RPMI8226 (cell line): ENCODE data around the gene TLN1.

Source experiments
- DNase-seq: peaks from one replicate; pipeline ENCODE4 v3.0.0-alpha.2; 2015

Gene TLN1

DNA sequence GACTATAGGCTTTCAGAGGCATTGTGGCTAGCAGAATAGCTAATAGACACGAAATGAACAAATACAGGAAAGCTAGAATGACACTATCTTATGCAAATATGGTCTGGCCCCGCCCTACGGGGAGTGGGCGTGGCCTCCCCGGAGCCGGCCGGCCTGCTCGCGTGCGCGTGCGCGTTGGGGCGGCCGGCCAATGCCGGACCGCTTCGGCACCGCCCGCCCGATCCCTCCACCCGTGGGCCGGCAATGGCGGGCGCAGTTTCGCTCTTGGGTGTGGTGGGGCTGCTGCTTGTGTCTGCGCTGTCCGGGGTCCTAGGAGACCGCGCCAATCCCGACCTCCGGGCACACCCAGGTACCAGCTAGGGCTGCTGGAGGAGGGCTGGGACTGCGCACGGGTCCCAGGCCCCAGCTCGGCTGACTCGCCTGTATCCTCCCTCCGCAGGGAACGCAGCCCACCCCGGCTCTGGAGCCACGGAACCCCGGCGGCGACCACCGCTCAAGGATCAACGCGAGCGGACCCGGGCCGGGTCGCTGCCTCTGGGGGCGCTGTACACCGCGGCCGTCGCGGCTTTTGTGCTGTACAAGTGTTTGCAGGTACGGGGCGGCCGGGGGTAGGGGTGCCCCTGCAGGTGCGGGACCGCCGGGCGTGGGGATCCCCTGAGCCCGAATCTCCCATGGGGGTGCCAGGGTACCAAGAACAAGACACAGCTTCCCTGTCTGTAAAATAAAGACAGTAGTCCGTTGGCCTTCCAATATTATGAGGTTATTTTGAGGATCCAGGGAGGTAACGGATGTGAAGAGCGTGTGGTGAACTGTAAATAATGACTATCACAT, 73.6 kb downstream of the TLN1 start, which contains the start of gene CCDC107:
Gene CCDC107 (plus strand): TSS at position 156 of the 831 bp plus-strand sequence. CDS start 88 bp downstream, at position 244.
- peak; percentile 83 for DNase-seq

DNA sequence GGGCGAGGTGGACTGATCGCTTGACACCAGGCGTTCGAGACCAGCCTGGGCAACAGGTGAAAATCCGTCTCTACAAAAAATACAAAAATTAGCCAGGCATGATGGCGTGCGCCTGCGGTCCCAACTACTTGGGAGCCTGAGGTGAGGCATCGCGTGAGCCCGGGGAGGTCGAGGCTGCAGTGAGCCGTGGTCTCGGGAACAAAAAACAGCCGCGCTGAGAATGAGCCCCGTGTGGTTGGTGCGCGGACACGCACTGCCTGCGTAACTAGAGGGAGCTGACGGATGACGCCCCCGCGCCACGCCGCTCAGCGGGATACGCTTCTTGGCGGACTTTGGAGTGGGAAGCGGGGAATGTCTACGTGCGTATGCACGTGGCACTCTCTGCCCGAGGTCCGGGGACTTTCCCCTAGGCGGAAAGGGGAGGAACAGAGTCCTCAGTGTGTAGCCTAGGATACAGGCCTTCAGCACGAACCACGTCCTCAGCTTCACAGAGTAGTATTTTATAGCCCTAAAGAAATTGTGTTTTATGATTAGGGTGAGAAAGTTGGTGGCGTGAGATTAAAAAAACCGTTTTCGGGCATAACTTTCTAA, 74.4 kb downstream of the TLN1 start, which contains the start of gene RMRP:
Gene RMRP (minus strand): TSS at position 474 of the 591 bp plus-strand sequence.
- DNase-seq, result peak; percentile 98

DNA sequence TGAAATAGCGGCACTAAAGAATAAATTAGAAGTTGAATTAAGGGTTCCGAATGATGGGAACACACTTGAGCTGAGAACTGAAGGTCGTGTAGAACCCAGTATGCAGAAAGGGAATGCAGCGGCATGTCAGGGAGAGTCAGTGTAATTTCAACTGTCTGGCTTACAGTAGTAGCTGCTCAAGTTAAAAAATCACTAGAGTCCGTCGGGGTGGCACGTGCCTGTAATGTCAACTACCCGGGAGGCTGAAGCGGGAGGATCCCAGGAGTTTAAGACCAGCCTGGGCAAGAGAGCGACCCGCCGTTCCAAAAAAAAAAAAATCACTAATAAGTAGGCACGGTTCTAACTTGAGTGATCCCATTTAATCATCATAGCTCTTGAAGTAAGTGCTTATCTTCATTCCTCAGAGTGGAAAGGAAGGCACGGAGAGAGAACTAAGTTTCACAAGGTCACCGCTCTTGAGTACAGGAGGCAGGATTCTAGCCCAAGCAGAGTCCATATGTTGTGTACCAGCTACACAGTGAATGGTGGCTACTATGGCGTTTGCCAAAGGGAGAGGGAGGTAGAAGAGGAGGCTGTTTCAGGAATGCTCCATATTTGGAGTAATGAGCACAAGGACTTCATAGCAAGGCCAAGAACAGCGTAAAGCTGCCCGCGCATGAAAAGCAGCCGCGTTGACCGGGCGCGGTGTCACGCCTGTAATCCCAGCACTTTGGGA, 75.0 kb downstream of the TLN1 start:
- no peak for DNase-seq

DNA sequence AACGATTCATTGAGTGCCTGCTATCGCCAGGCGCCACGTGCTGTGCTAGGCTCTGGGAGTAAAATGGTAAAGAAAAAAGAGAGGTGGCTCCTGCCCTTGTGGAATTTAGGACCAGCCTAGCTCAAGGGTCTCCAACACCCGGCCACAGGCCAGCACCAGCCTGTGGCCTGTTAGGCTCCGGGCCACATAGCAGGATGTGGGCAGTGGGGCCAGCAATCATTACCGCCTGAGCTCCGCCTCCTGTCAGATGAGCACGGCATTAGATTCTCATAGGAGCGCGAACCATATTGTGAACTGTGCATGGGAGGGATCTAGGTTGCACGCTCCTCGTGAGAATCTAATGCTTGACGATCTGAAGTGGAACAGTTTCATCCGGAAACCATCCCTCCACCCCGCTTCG, 75.6 kb downstream of the TLN1 start:
- DNase-seq, result no peak

DNA sequence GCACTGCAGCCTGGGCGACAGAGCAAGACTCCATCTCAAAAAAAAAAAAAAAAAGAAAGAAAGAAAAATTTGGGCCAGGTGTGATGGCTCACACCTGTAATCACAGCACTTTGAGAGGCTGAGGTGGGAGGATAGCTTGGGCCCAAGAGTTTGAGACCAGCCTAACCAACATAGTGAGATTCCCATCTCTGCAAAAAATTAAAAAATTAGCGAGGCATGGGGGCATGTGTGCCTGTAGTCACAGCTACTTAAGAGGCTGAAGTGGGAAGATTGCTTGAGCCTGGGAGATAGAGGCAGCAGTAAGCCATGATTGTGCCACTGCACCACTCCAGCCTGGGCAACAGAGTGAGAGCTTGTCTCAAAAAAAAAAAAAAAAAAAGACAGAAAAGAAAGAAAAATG, 78.4 kb downstream of the TLN1 start:
- no peak for DNase-seq

DNA sequence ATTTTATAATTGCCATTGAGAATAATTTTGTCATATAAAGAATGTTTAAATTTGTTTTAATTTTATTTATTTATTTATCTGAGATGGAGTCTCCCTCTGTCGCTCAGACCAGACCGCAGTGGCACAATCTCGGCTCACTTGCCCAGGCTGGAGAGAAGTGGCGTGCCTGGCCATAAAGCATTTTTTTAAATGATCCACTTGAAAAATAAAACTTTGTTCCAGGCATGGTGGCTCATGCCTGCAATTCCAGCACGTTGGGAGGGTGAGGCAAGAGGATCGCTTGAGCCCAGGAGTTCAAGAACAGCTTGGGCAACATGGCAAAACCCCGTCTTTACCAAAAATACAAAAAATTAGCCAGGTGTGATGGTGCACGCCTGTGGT, 79.2 kb downstream of the TLN1 start:
- DNase-seq, result no peak

DNA sequence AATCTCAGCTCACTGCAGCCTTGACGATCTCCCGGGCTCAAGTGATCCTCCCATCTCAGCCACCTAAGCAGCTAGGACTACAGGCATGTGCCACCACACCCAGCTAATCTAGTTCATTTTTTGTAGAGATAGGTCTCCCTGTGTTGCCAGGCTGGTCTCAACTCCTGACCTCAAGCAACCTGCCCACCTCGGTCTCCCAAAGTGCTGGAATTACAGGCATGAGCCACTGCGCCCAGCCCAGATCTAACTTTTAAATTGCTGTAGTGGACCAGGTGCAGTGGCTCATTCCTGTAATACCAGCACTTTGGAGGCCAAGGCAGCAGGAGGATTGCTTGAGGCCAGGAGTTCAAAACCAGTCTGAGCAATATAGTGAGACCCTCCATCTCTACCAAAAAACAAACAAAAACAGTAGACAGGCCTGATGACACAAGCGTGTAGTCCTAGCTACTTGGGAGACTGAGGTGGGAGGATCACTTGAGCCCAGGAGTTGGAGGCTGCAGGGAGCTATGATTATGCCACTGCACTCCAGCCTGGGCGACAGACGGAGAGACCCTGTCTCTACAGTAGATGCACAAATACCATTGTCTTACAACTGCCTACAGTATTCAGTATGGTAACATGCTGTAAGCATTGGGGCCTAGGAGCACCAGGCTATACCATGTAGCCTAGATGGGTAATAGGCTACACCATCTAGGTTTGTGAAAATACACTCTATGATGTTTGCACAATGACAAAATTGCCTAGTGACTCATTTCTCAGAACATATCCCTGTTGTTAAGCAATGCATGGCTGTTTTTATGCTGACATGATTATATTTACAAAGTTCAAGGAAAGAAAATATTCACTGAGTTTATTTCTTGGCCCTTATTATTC, 79.8 kb downstream of the TLN1 start:
- DNase-seq, result no peak

DNA sequence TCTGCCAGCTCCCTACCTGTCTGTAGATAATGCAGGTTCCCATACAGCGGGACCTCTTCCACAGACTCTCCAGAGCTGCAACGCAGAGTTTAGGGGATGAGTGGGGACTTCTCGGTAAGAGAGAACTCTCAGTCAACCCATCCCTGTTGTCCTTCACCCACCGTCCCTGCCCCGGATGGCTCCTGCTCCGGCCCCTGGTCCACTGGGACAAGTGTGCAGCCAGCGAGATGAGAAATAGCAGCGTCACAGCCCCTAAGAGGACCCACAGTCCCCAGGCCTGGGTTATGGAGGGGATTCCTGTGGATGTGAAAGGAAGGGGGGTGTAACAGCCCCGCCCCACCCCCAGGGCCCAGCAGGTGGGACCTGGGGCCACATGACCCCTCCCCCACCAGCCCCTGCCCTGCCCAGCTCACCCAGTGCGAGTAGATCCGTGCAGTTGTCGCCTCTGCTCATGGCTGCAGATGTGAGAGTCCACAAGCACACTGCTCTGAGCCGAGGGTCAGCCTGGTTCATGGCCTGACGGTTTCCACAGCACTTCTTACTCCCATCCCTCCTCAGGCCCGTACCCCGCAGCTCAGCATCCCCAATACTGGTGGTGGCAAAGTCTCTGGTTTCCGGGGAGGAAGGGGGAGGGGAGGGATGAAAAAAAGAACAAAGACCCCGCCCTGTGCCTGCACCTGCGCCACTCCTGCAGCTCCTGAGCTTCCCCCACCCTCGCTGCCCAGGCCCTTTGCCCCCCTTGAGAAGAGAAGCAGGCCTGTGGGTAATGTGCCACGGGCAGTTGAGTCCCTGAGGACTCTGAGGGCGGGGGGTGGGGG, 81.4 kb downstream of the TLN1 start, which contains the start of gene SIT1:
Gene SIT1 (minus strand): TSS at position 591 of the 818 bp plus-strand sequence. CDS start 78 bp downstream, at position 513.
- no peak for DNase-seq

DNA sequence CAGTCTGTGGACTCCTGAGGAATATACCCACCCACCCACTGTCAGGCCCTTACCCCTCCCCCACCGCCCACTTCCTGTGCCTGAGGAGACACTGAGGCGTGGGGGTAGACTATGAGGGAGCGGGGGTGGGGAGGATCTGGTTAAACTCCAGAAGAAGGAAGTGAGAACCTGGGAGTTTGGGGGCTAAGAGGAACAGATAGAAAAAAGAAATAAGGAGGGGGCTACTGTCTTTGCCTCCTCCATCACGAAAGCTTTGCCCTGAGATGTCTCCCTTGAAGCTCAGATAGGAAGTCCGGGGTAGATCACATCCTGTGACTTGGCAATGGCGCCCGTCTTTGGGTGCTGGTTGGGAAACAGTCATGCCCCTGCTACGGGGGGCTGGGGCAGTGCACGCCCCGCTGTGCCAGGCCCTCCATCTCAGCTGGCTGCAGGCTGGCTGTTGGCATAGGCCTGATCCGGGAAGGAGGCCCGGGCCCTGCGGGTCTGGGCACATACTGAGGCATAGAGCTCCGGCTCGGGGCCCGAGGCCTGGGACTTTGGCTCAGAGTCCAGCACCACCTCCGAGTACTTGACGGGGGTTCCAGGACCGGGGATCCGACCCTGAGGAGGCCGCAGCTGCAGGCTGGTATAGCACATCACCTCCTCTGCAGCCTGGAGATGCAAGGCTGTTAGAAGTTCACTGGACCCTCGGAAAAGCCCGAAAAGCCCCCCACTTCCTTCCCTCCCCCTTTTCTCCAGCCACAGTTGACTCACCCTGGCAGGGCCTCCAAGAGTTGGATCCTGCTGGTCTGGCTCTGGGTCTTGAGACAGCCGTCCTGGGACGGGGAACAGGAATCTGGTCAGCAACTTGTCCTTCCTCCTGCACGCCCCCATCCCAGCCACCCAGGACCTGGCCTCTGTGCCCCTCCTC, 82.3 kb downstream of the TLN1 start:
- DNase-seq, result no peak
